Stomach (tissue), 9 donors: ENCODE measurements around the gene GAL3ST3. TPM values are rescaled to one million over a fixed set of nuclear protein-coding genes. Genes with fewer than 3 reads are reported as not detected.

ENCODE experiments used
- DNase-seq, 2 donors: peaks; one replicate each; pipeline versions ENCODE4 v3.0.0 to v3.0.0-alpha.2; 2013 to 2019
- H3K27ac ChIP-seq, 5 donors: fragments of 200-600 bp in 4 of 5; sonication (generic) in 4 of 5; one replicate each; pipeline ENCODE4 v1.5.1; 2013 to 2019; ENCODE audit warnings: mild to moderate bottlenecking in 1 of 5, moderate library complexity in 1 of 5
- H3K27me3 ChIP-seq, 3 donors: fragments of 200-600 bp; sonication (generic); one replicate each; pipeline ENCODE4 v1.5.1; 2017 to 2019; ENCODE audit warnings: mixed run types in 1 of 3
- H3K36me3 ChIP-seq, 4 donors: fragments of 200-600 bp; sonication (generic); 1 replicate in 3 of 4; 2 replicates in 1 of 4; pipeline ENCODE4 v1.5.1; 2016 to 2019
- H3K4me1 ChIP-seq, 4 donors: fragments of 200-600 bp; sonication (generic); one replicate each; pipeline ENCODE4 v1.5.1; 2016 to 2019
- H3K4me3 ChIP-seq, 4 donors: fragments of 200-600 bp; sonication (generic) in 3 of 4; one replicate each; pipeline ENCODE4 v1.5.1; 2016 to 2019; ENCODE audit warnings: mild to moderate bottlenecking in 1 of 4
- H3K9me3 ChIP-seq, 4 donors: fragments of 200-600 bp; sonication (generic); one replicate each; pipeline ENCODE4 v1.5.1; 2016 to 2019
- CTCF ChIP-seq, 7 experiments: fragments of 450-650 bp in 4 of 7; fragments of 200-600 bp in 3 of 7; sonication (generic) in 3 of 7; IDR thresholded peaks; one replicate each; pipeline ENCODE4 v1.5.1; 2016 to 2019; ENCODE audit warnings: antibody characterized with exemption in 7 of 7, control low read depth in 2 of 7, mild to moderate bottlenecking in 1 of 7
- EP300 ChIP-seq: sonication (generic); formaldehyde crosslinking; IDR thresholded peaks from one replicate; pipeline ENCODE4 v1.6.1; 2017; ENCODE audit warnings: antibody characterized with exemption
- POLR2A ChIP-seq, 4 donors: fragments of 450-650 bp; IDR thresholded peaks; one replicate each; pipeline ENCODE4 v1.6.1; 2016; ENCODE audit warnings: antibody characterized with exemption in 4 of 4, control low read depth in 2 of 4, mild to moderate bottlenecking in 1 of 4, moderate library complexity in 1 of 4
- POLR2AphosphoS5 ChIP-seq, 3 donors: sonication (generic); formaldehyde crosslinking; IDR thresholded peaks; one replicate each; pipeline ENCODE4 v1.6.1; 2016; ENCODE audit warnings: antibody characterized with exemption in 3 of 3
- WGBS, 5 donors: extraction: QIAGEN DNeasy Blood & Tissue Kit in 3 of 5; methylation state at CpG; one replicate each; pipeline versions ENCODE4 v1.1.5 to v1.1.7; 2013 to 2018; 5-methylcytosine and 5-hydroxymethylcytosine counted together
- intact Hi-C: fragments of 100-400 bp; cut with DNase I; formaldehyde crosslinking; loops from one replicate; pipeline ENCODE4 v1.15.1; 2023; ENCODE audit warnings: low total_unique reads
- polyA plus RNA-seq, 3 donors: library from polyadenylated mRNA; stranded (reverse); fragments of 200-250 nt; gene quantifications; one replicate each; pipeline ENCODE4 v1.2.3, GENCODE V29; 2013
- total RNA-seq, 5 donors: library from RNA; depleted of rRNA; stranded (reverse); fragments of >200 nt; gene quantifications; one replicate each; pipeline versions ENCODE4 v1.1.0 to v1.2.3, GENCODE V29; 2014 to 2016
- donor health status: healthy with polysubstance abuse.
- donor health status: Bipolar disorder and iron deficiency.
- donor health status: healthy.

Gene GAL3ST3
- total and polyA plus RNA-seq, 8 donors = not detected

- Histone ChIP-seq H3K27ac (no peak overlapping the region), H3K9me3 (no peaks in the 10 kb centered on the region), H3K4me3 (no peak overlapping the region), H3K27me3 (peaks cover 0 to 14% (median 4%) of the 10 kb centered on the region in 3 donors), H3K36me3 (peaks cover 11 to 26% (median 20%) of the 10 kb centered on the region in 4 donors), H3K4me1 (peaks cover 9 to 19% (median 16%) of the 10 kb centered on the region in 4 donors)
- intact Hi-C loops = no loop called here
- TF ChIP-seq CTCF (IDR thresholded peaks at IDR 0.05) = no peak
- TF ChIP-seq POLR2AphosphoS5 (IDR thresholded peaks at IDR 0.05) = no peak
- no peak for TF ChIP-seq EP300
- TF ChIP-seq POLR2A (IDR thresholded peaks at IDR 0.05) = no peak
- WGBS, 5 donors = 79 to 85% (median 84%) methylated on average over 11 to 13 of the region's 13 CpGs
- no peak for DNase-seq
These were observed 42.6 kb downstream of the GAL3ST3 start for GRCh38 chr11:66006134-66006890.

GRCh38 chr11:66004186-66004585 lies 44.8 kb downstream of the GAL3ST3 start:
- peaks cover 23 to 38% (median 32%) of the 10 kb centered on the region in 4 donors for H3K36me3 ChIP-seq
- DNase-seq = no peak
- no peaks in the 10 kb centered on the region for H3K27me3 ChIP-seq
- peaks cover 14 to 40% (median 34%) of the 10 kb centered on the region in 4 donors for H3K4me1 ChIP-seq
- TF ChIP-seq POLR2A (IDR thresholded peaks at IDR 0.05) (no peak), CTCF (IDR thresholded peaks at IDR 0.05) (no peak), EP300 (no peak), POLR2AphosphoS5 (IDR thresholded peaks at IDR 0.05) (no peak)
- no peak overlapping the region for H3K27ac ChIP-seq
- H3K9me3 ChIP-seq = no peaks in the 10 kb centered on the region
- no peak overlapping the region for H3K4me3 ChIP-seq
- intact Hi-C loops = no loop called here
- 67 to 87% (median 68%) methylated on average over 4 of the region's 4 CpGs for WGBS, 5 donors

GRCh38 chr11:66003291-66003690 lies 45.7 kb downstream of the GAL3ST3 start:
- DNase-seq = no peak
- Histone ChIP-seq H3K36me3 (peaks cover 32 to 47% (median 41%) of the 10 kb centered on the region in 4 donors), H3K4me3 (peak overlapping the region; percentile 84 to 99 (median 94)), H3K27me3 (no peaks in the 10 kb centered on the region), H3K27ac (peak overlapping the region; percentile 93 to 96 (median 94)), H3K4me1 (peaks cover 14 to 41% (median 35%) of the 10 kb centered on the region in 4 donors), H3K9me3 (no peaks in the 10 kb centered on the region)
- TF ChIP-seq EP300 (no peak), POLR2AphosphoS5 (IDR thresholded peaks at IDR 0.05) (no peak), CTCF (IDR thresholded peaks at IDR 0.05) (no peak), POLR2A (IDR thresholded peaks at IDR 0.05) (no peak)
- WGBS, 5 donors = 47 to 79% (median 65%) methylated on average over 6 of the region's 6 CpGs
- intact Hi-C loops = no loop called here

GRCh38 chr11:66002648-66003225 lies 46.2 kb downstream of the GAL3ST3 start:
- WGBS, 5 donors = 0 to 1% (median 1%) methylated on average over 11 to 40 of the region's 40 CpGs
- no peaks in the 10 kb centered on the region for H3K9me3 ChIP-seq
- peaks cover 14 to 41% (median 35%) of the 10 kb centered on the region in 4 donors for H3K4me1 ChIP-seq
- intact Hi-C loops = no loop called here
- peak overlapping the region; percentile 84 to 99 (median 94) for H3K4me3 ChIP-seq
- no peaks in the 10 kb centered on the region for H3K27me3 ChIP-seq
- peaks cover 37 to 53% (median 46%) of the 10 kb centered on the region in 4 donors for H3K36me3 ChIP-seq
- TF ChIP-seq POLR2A (IDR thresholded peaks at IDR 0.05) = no peak
- TF ChIP-seq POLR2AphosphoS5 (IDR thresholded peaks at IDR 0.05) = peak; percentile 3 to 48 (median 30)
- peak in 2 of 7 experiments; percentile 7 to 21 for TF ChIP-seq CTCF (IDR thresholded peaks at IDR 0.05)
- peak overlapping the region; percentile 93 to 96 (median 94) for H3K27ac ChIP-seq
- DNase-seq = peak in 1 of 2 donors; percentile 70
